HG03457 (cell line): Measurements from ENCODE around the gene SPTB.
"Not testable (repeated sequence)": the region's sequence is repeated elsewhere in the genome, so short reads cannot be mapped to it uniquely, and the experiment has no call there.

Experiments
- ATAC-seq: cut with Tn5 transposase; IDR thresholded peaks from one replicate; pipeline ENCODE4 v1.9.1; 2021; ENCODE audit warnings: moderate number of reproducible peaks; ENCODE audit not compliant: unreplicated experiment

The SPTB gene

GRCh38 chr14:64825006-64825405 is 54.7 kb downstream of the SPTB start:
- ATAC-seq: no peak

GRCh38 chr14:64824471-64824870 is 55.2 kb downstream of the SPTB start:
- ATAC-seq: no peak

GRCh38 chr14:64823305-64823861 is 56.3 kb downstream of the SPTB start:
- no peak for ATAC-seq

GRCh38 chr14:64821651-64822050 is 58.1 kb downstream of the SPTB start:
- no peak for ATAC-seq

GRCh38 chr14:64818151-64818550 is 61.6 kb downstream of the SPTB start:
- ATAC-seq: no peak

- ATAC-seq: no peak
Observed at GRCh38 chr14:64817631-64818030, 62.1 kb downstream of the SPTB start.

- no peak for ATAC-seq
Observed at GRCh38 chr14:64816221-64816783, 63.4 kb downstream of the SPTB start.

- no peak for ATAC-seq
Observed at GRCh38 chr14:64815257-64815656, 64.5 kb downstream of the SPTB start.

- no peak for ATAC-seq
Observed at GRCh38 chr14:64812412-64812811, 67.3 kb downstream of the SPTB start.

- no peak for ATAC-seq
Observed at GRCh38 chr14:64811676-64812075, 68.0 kb downstream of the SPTB start.

- no peak for ATAC-seq
Observed at GRCh38 chr14:64808449-64808848, 71.3 kb downstream of the SPTB start.

- ATAC-seq: no peak
Observed at GRCh38 chr14:64807551-64807950, 72.2 kb downstream of the SPTB start.

- ATAC-seq: no peak
Observed at GRCh38 chr14:64806862-64807495, 72.7 kb downstream of the SPTB start.

GRCh38 chr14:64806202-64806861 is 73.4 kb downstream of the SPTB start:
- ATAC-seq: no peak

- not testable (repeated sequence) for ATAC-seq
Observed at GRCh38 chr14:64805646-64806045, 74.1 kb downstream of the SPTB start.

- no peak for ATAC-seq
Observed at GRCh38 chr14:64804754-64805260, 74.9 kb downstream of the SPTB start.

GRCh38 chr14:64801800-64802199 is 77.9 kb downstream of the SPTB start:
- ATAC-seq: no peak

GRCh38 chr14:64801046-64801445 is 78.7 kb downstream of the SPTB start:
- no peak for ATAC-seq

- no peak for ATAC-seq
Observed at GRCh38 chr14:64800000-64800399, 79.7 kb downstream of the SPTB start.

GRCh38 chr14:64799555-64799954 is 80.2 kb downstream of the SPTB start:
- ATAC-seq: no peak

- ATAC-seq: no peak
Observed at GRCh38 chr14:64796369-64796768, 83.3 kb downstream of the SPTB start.

- ATAC-seq: no peak
Observed at GRCh38 chr14:64795921-64796320, 83.8 kb downstream of the SPTB start.
